IMR-90 (cell line): Measurements from ENCODE around the gene MEF2B. TPM values are rescaled to one million over a fixed set of nuclear protein-coding genes. Genes with fewer than 3 reads are reported as not detected.

Source experiments
- ATAC-seq: fragments of 200-7000 bp; cut with Tn5 transposase; 2 replicates; pipeline ENCODE4 v1.9.1; 2020; ENCODE audit warnings: low read depth, mild to moderate bottlenecking, moderate library complexity
- BruUV-seq: library from RNA; stranded (reverse); fragments of 400-500 nt; replicated peaks from 2 replicates; lab custom pipeline; 2021; lab: Mats Ljungman, UMichigan
- CTCF ChIA-PET: fragments of 300-600 bp; formaldehyde crosslinking; extraction: SDS; loops from one replicate; lab custom pipeline; 2021; ENCODE audit warnings: antibody characterized with exemption; lab: Yijun Ruan, JAX
- POLR2A ChIA-PET: fragments of 300-600 bp; sonication (Branson Sonifier 250); formaldehyde crosslinking; loops from one replicate; lab custom pipeline; 2022; ENCODE audit warnings: antibody characterized with exemption; ENCODE audit not compliant: unreplicated experiment; lab: Charles Lee
- DNase-seq: peaks from one replicate; pipeline ENCODE4 v3.0.0; 2013
- H2AFZ ChIP-seq: replicated peaks from 2 replicates; pipeline ENCODE3; 2013; ENCODE audit warnings: low read length, mild to moderate bottlenecking; ENCODE audit not compliant: poor library complexity
- H2AK5ac ChIP-seq: 2 replicates; pipeline ENCODE4 v1.6.1; 2013; ENCODE audit warnings: low read depth, low read length, inconsistent platforms
- H2AK9ac ChIP-seq: replicated peaks from 2 replicates; pipeline ENCODE3; 2013; ENCODE audit warnings: mild to moderate bottlenecking, low read depth, low read length, moderate library complexity; ENCODE audit not compliant: poor library complexity
- H2BK120ac ChIP-seq: 2 replicates; pipeline ENCODE4 v1.6.1; 2013; ENCODE audit warnings: low read depth, low read length, inconsistent platforms
- H2BK15ac ChIP-seq: 3 replicates; pipeline ENCODE4 v1.6.1; 2013; ENCODE audit warnings: low read depth, low read length, inconsistent platforms
- H2BK20ac ChIP-seq: 2 replicates; pipeline ENCODE4 v1.6.1; 2013; ENCODE audit warnings: low read depth, mild to moderate bottlenecking, inconsistent platforms, low read length, moderate library complexity
- H2BK5ac ChIP-seq: 2 replicates; pipeline ENCODE4 v1.6.1; 2013; ENCODE audit warnings: mild to moderate bottlenecking, low read depth, low read length, inconsistent platforms; ENCODE audit not compliant: poor library complexity, severe bottlenecking
- H3K14ac ChIP-seq: replicated peaks from 2 replicates; pipeline ENCODE4 v1.6.1; 2013; ENCODE audit warnings: low read depth, low read length, inconsistent platforms
- H3K18ac ChIP-seq: 2 replicates; pipeline ENCODE4 v1.6.1; 2013; ENCODE audit warnings: low read depth, low read length, control low read depth
- H3K23ac ChIP-seq: 2 replicates; pipeline ENCODE4 v1.6.1; 2013; ENCODE audit warnings: low read depth, low read length, inconsistent platforms
- H3K27ac ChIP-seq: 2 replicates; pipeline ENCODE4 v1.5.1; 2013; ENCODE audit warnings: mild to moderate bottlenecking, control low read depth, low read length; ENCODE audit not compliant: insufficient read depth
- H3K27me3 ChIP-seq: 2 replicates; pipeline ENCODE4 v1.6.1; 2013; ENCODE audit warnings: low read length; ENCODE audit not compliant: control insufficient read depth, insufficient read depth
- H3K36me3 ChIP-seq: 2 replicates; pipeline ENCODE4 v1.6.1; 2013; ENCODE audit warnings: low read length, mixed read lengths; ENCODE audit not compliant: control insufficient read depth, insufficient read depth
- H3K4ac ChIP-seq: 2 replicates; pipeline ENCODE4 v1.6.1; 2013; ENCODE audit warnings: low read depth, low read length, inconsistent platforms
- H3K4me1 ChIP-seq: 2 replicates; pipeline ENCODE4 v1.6.1; 2013; ENCODE audit warnings: low read length, mixed read lengths; ENCODE audit not compliant: control insufficient read depth, insufficient read depth
- H3K4me2 ChIP-seq: 2 replicates; pipeline ENCODE4 v1.6.1; 2013; ENCODE audit warnings: low read depth, mild to moderate bottlenecking, control low read depth, low read length, moderate library complexity
- H3K4me3 ChIP-seq: 2 replicates; pipeline ENCODE4 v1.5.1; 2013; ENCODE audit warnings: low read depth, mild to moderate bottlenecking, control low read depth, low read length, moderate library complexity; ENCODE audit not compliant: insufficient read depth
- H3K56ac ChIP-seq: 2 replicates; pipeline ENCODE4 v1.6.1; 2013; ENCODE audit warnings: low read length, inconsistent platforms; ENCODE audit not compliant: insufficient read depth; ENCODE audit errors: extremely low read depth
- H3K79me1 ChIP-seq, 2 experiments: 2 replicates each; pipeline ENCODE4 v1.6.1; 2013; ENCODE audit warnings: low read length in 2 of 2, inconsistent platforms in 1 of 2, low read depth in 1 of 2
- H3K9ac ChIP-seq: 2 replicates; pipeline ENCODE4 v1.6.1; 2013; ENCODE audit warnings: low read depth, low read length, control low read depth
- H3K9me1 ChIP-seq: 2 replicates; pipeline ENCODE4 v1.6.1; 2013; ENCODE audit warnings: low read length, inconsistent platforms; ENCODE audit not compliant: insufficient read depth
- H3K9me3 ChIP-seq: 2 replicates; pipeline ENCODE4 v1.6.1; 2013; ENCODE audit warnings: low read length; ENCODE audit not compliant: control insufficient read depth, insufficient read depth
- H4K20me1 ChIP-seq: 2 replicates; pipeline ENCODE4 v1.6.1; 2013; ENCODE audit warnings: low read length, inconsistent platforms; ENCODE audit not compliant: insufficient read depth
- H4K5ac ChIP-seq: 2 replicates; pipeline ENCODE4 v1.6.1; 2013; ENCODE audit warnings: mild to moderate bottlenecking, low read depth, low read length, control low read depth
- H4K8ac ChIP-seq, 2 experiments: 2 replicates each; pipeline ENCODE4 v1.6.1; 2013; ENCODE audit warnings: low read depth in 2 of 2, low read length in 2 of 2, control low read depth in 1 of 2, inconsistent platforms in 1 of 2
- H4K91ac ChIP-seq: 2 replicates; pipeline ENCODE4 v1.6.1; 2013; ENCODE audit warnings: low read depth, low read length, inconsistent platforms; ENCODE audit not compliant: insufficient read depth
- CEBPB ChIP-seq: IDR thresholded peaks from 2 replicates; pipeline ENCODE4 v1.6.1; 2012; ENCODE audit warnings: low read depth, low read length, improper control_type of control experiment
- CHD1 ChIP-seq: IDR thresholded peaks from 2 replicates; pipeline ENCODE4 v1.6.1; 2012; ENCODE audit warnings: low read depth, low read length, improper control_type of control experiment
- MAZ ChIP-seq: IDR thresholded peaks from 2 replicates; pipeline ENCODE4 v1.6.1; 2012; ENCODE audit warnings: low read depth, mild to moderate bottlenecking, low read length, improper control_type of control experiment, moderate library complexity, borderline replicate concordance
- NFE2L2 ChIP-seq: fragments of 150-350 bp; IDR thresholded peaks from 2 replicates; pipeline ENCODE4 v1.6.1; 2016; ENCODE audit warnings: low read depth, mild to moderate bottlenecking, low read length
- POLR2A ChIP-seq: IDR thresholded peaks from 2 replicates; pipeline ENCODE4 v1.6.1; 2012; ENCODE audit warnings: mild to moderate bottlenecking, low read depth, low read length
- RAD21 ChIP-seq: IDR thresholded peaks from 2 replicates; pipeline ENCODE4 v1.6.1; 2012; ENCODE audit warnings: low read length, improper control_type of control experiment
- RCOR1 ChIP-seq: IDR thresholded peaks from 2 replicates; pipeline ENCODE4 v1.6.1; 2012; ENCODE audit warnings: mild to moderate bottlenecking, low read length, improper control_type of control experiment; ENCODE audit not compliant: insufficient replicate concordance
- SMC3 ChIP-seq: fragments of 150-350 bp; IDR thresholded peaks from 2 replicates; pipeline ENCODE4 v1.6.1; 2016; ENCODE audit warnings: low read depth, mild to moderate bottlenecking, antibody characterized with exemption, low read length, moderate library complexity
- WGBS, 2 experiments: methylation state at CpG; one replicate each; pipeline versions ENCODE4 v1.1.5 to v1.1.7; 2013; ENCODE audit warnings: missing lambda C conversion rate in 2 of 2; ENCODE audit not compliant: insufficient read length in 1 of 2; ENCODE audit errors: extremely low coverage in 2 of 2; 5-methylcytosine and 5-hydroxymethylcytosine counted together
- dilution Hi-C: fragments of 300-500 bp; cut with HindIII; formaldehyde crosslinking; loops from one replicate; pipeline ENCODE4 v1.14.3; 2018; ENCODE audit warnings: low sequenced_read_pairs; ENCODE audit not compliant: unreplicated experiment
- in situ Hi-C: fragments of 300-500 bp; cut with MboI; formaldehyde crosslinking; loops from 3 replicates; pipeline ENCODE4 v1.14.3; 2019; ENCODE audit warnings: low sequenced_read_pairs, inconsistent platforms, mixed read lengths
- intact Hi-C: fragments of 100-400 bp; cut with micrococcal nuclease; formaldehyde crosslinking; loops from 2 replicates; pipeline ENCODE4 v1.10.0; 2022
- polyA plus RNA-seq, 3 experiments: library from polyadenylated mRNA; depleted of rRNA; stranded (reverse); fragments of >200 nt; gene quantifications; 2 replicates each; pipeline ENCODE4 v1.2.3, GENCODE V29; 2012; ENCODE audit warnings: low replicate concordance in 1 of 3
- total RNA-seq: library from RNA; depleted of rRNA; stranded (reverse); fragments of >200 nt; gene quantifications from 2 replicates; pipeline ENCODE4 v1.2.3, GENCODE V29; 2012
- TF ChIP-seq, protein P1 (sequence below): fragments of 150-350 bp; IDR thresholded peaks from 2 replicates; pipeline ENCODE4 v1.6.1; 2016; ENCODE audit warnings: low read depth, mild to moderate bottlenecking, low read length, moderate library complexity, borderline replicate concordance

Gene MEF2B
- total and polyA plus RNA-seq, 2 of the 4 experiments (the other 2 are of a cell fraction) = 0.18 to 0.94 TPM

DNA sequence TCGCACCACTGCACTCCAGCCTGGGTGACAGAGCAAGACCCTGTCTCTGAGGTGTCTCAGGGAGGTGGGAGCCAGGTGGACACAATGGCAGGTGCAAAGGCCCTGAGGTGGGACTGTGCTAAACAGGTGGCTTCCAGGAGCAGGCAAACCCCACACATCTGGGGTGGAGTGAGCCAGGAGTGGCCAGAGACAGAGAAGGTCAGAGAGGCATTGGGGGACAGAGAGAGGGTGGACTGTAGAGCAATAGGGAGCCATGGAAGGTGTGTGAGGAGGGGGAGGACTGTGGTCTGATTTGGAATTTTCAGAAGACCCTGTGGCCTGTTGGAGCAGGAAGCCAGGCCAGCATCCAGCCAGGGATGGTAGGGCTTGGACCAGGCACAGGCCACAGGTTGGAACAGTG is 4.7 kb downstream of the MEF2B start:
- in situ Hi-C loops = no loop called here
- H3K27ac ChIP-seq = no peak overlapping the region
- TF ChIP-seq RAD21 (no peak), NFE2L2 (no peak), CEBPB (no peak), CHD1 (no peak), POLR2A (no peak), SMC3 (no peak), MAZ (no peak), RCOR1 (no peak)
- TF ChIP-seq, protein P1, sequence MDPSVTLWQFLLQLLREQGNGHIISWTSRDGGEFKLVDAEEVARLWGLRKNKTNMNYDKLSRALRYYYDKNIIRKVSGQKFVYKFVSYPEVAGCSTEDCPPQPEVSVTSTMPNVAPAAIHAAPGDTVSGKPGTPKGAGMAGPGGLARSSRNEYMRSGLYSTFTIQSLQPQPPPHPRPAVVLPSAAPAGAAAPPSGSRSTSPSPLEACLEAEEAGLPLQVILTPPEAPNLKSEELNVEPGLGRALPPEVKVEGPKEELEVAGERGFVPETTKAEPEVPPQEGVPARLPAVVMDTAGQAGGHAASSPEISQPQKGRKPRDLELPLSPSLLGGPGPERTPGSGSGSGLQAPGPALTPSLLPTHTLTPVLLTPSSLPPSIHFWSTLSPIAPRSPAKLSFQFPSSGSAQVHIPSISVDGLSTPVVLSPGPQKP = no peak
- ATAC-seq (no peak), DNase-seq (no peak)
- H2BK20ac ChIP-seq = no peak overlapping the region
- BruUV-seq = no TSS peak
- no peak overlapping the region for H3K14ac ChIP-seq
- H3K79me1 ChIP-seq = no peaks in the 10 kb centered on the region
- H3K27me3 ChIP-seq = no peaks in the 10 kb centered on the region
- no peak overlapping the region for H2BK15ac ChIP-seq
- H4K20me1 ChIP-seq = no peaks in the 10 kb centered on the region
- no peak overlapping the region for H2AK9ac ChIP-seq
- no peak overlapping the region for H3K4ac ChIP-seq
- H2AFZ ChIP-seq = no peak overlapping the region
- peaks cover 1% of the 10 kb centered on the region; the same call in 1 of the 2 replicates for H3K4me1 ChIP-seq
- H2BK5ac ChIP-seq = no peak overlapping the region
- no peak overlapping the region for H3K4me2 ChIP-seq
- H3K9me1 ChIP-seq = no peaks in the 10 kb centered on the region
- H4K8ac ChIP-seq = no peak overlapping the region
- POLR2A ChIA-PET = no interaction called here
- dilution Hi-C loops = no loop called here
- no peaks in the 10 kb centered on the region for H3K36me3 ChIP-seq
- H3K9me3 ChIP-seq = no peaks in the 10 kb centered on the region
- no CpG with 5 or more reads among the region's 1 CpG for WGBS, 2 experiments
- H4K91ac ChIP-seq = no peak overlapping the region
- H3K23ac ChIP-seq = no peak overlapping the region
- no peak overlapping the region for H2AK5ac ChIP-seq
- H2BK120ac ChIP-seq = no peak overlapping the region
- no peak overlapping the region for H3K56ac ChIP-seq
- intact Hi-C loops = no loop called here
- CTCF ChIA-PET = no interaction called here
- H3K4me3 ChIP-seq = no peak overlapping the region
- H3K18ac ChIP-seq = no peak overlapping the region
- no peak overlapping the region for H3K9ac ChIP-seq
- H4K5ac ChIP-seq = no peak overlapping the region
